WTC11 (cell line): ENCODE results near the gene KIF2C. TPM values are rescaled to one million over a fixed set of nuclear protein-coding genes. Genes with fewer than 3 reads are reported as not detected.

Source experiments
- ATAC-seq: fragments of 200-7000 bp; cut with Tn5 transposase; 2 replicates; pipeline ENCODE4 v1.10.0; 2021; ENCODE audit warnings: mild to moderate bottlenecking, moderate library complexity
- CTCF ChIA-PET: fragments of 300-600 bp; sonication (Branson Sonifier 250); formaldehyde crosslinking; loops from one replicate; lab custom pipeline; 2021; ENCODE audit warnings: antibody characterized with exemption; lab: Charles Lee
- POLR2A ChIA-PET: fragments of 350-600 bp; sonication (Branson Sonifier 250); formaldehyde crosslinking; loops from one replicate; lab custom pipeline; 2021; ENCODE audit warnings: antibody characterized with exemption; lab: Charles Lee
- DNase-seq: peaks from one replicate; pipeline ENCODE4 v3.0.0; 2021; ENCODE audit warnings: low spot score
- H3K27ac Mint-ChIP-seq: 2 replicates; pipeline ENCODE4 v1.8.0; 2021; ENCODE audit warnings: mixed read lengths
- H3K27me3 Mint-ChIP-seq: 2 replicates; pipeline ENCODE4 v1.8.0; 2021; ENCODE audit warnings: low read depth, mild to moderate bottlenecking, moderate library complexity, mixed read lengths
- H3K36me3 Mint-ChIP-seq: 2 replicates; pipeline ENCODE4 v1.8.0; 2021; ENCODE audit warnings: mixed read lengths
- H3K4me1 Mint-ChIP-seq: 2 replicates; pipeline ENCODE4 v1.8.0; 2022; ENCODE audit warnings: mixed read lengths
- H3K4me3 Mint-ChIP-seq: 2 replicates; pipeline ENCODE4 v1.8.0; 2021; ENCODE audit warnings: mild to moderate bottlenecking, moderate library complexity, mixed read lengths
- H3K9me3 Mint-ChIP-seq: 2 replicates; pipeline ENCODE4 v1.8.0; 2021; ENCODE audit warnings: mixed read lengths
- CREB1 ChIP-seq: sonication (generic); formaldehyde crosslinking; IDR thresholded peaks from 2 replicates; pipeline ENCODE4 v1.8.0; 2023; ENCODE audit warnings: mild to moderate bottlenecking, missing genetic modification reagents
- CREM ChIP-seq: sonication (generic); formaldehyde crosslinking; IDR thresholded peaks from 2 replicates; pipeline ENCODE4 v1.8.1; 2022; ENCODE audit warnings: mild to moderate bottlenecking, missing genetic modification reagents, moderate library complexity
- GABPB1 ChIP-seq: sonication (generic); formaldehyde crosslinking; IDR thresholded peaks from 2 replicates; pipeline ENCODE4 v1.8.1; 2023; ENCODE audit warnings: mild to moderate bottlenecking, missing genetic modification reagents
- PRRX2 ChIP-seq: fragments of 250-450 bp; sonication (Bioruptor Pico); IDR thresholded peaks from 2 replicates; pipeline ENCODE4 v1.8.0; 2021; ENCODE audit warnings: mild to moderate bottlenecking
- TEAD4 ChIP-seq: sonication (generic); formaldehyde crosslinking; IDR thresholded peaks from 2 replicates; pipeline ENCODE4 v1.8.0; 2022; ENCODE audit warnings: mild to moderate bottlenecking, missing genetic modification reagents
- USF1 ChIP-seq: sonication (generic); formaldehyde crosslinking; IDR thresholded peaks from 2 replicates; pipeline ENCODE4 v1.8.0; 2022; ENCODE audit warnings: mild to moderate bottlenecking, missing genetic modification reagents
- ZNF121 ChIP-seq: sonication (generic); formaldehyde crosslinking; IDR thresholded peaks from 2 replicates; pipeline ENCODE4 v1.8.0; 2023; ENCODE audit warnings: missing genetic modification reagents
- ZNF138 ChIP-seq: sonication (generic); formaldehyde crosslinking; conservative IDR thresholded peaks from 2 replicates; pipeline ENCODE4 v1.8.1; 2022; ENCODE audit warnings: mild to moderate bottlenecking, moderate library complexity, missing genetic modification reagents
- ZNF219 ChIP-seq: sonication (generic); formaldehyde crosslinking; IDR thresholded peaks from 2 replicates; pipeline ENCODE4 v1.8.0; 2023; ENCODE audit warnings: missing genetic modification reagents, mild to moderate bottlenecking, borderline replicate concordance
- ZNF232 ChIP-seq: sonication (generic); formaldehyde crosslinking; IDR thresholded peaks from 2 replicates; pipeline ENCODE4 v1.8.0; 2022; ENCODE audit warnings: mild to moderate bottlenecking, missing genetic modification reagents
- ZNF263 ChIP-seq: sonication (generic); formaldehyde crosslinking; IDR thresholded peaks from 2 replicates; pipeline ENCODE4 v1.8.1; 2022; ENCODE audit warnings: low read depth, mild to moderate bottlenecking, moderate library complexity, missing genetic modification reagents
- ZNF317 ChIP-seq: sonication (generic); formaldehyde crosslinking; IDR thresholded peaks from 2 replicates; pipeline ENCODE4 v1.8.1; 2023; ENCODE audit warnings: low read depth, mild to moderate bottlenecking, moderate library complexity, missing genetic modification reagents, borderline replicate concordance
- ZNF532 ChIP-seq: fragments of 250-450 bp; sonication (Bioruptor Pico); IDR thresholded peaks from 2 replicates; pipeline ENCODE4 v1.9.0; 2021; ENCODE audit warnings: mild to moderate bottlenecking, borderline replicate concordance
- total RNA-seq: library from RNA; stranded (reverse); gene quantifications from 3 replicates; pipeline ENCODE4 v1.2.3, GENCODE V29; 2021
- TF ChIP-seq, protein P1 (sequence below): sonication (generic); formaldehyde crosslinking; IDR thresholded peaks from 2 replicates; pipeline ENCODE4 v1.8.0; 2023; ENCODE audit warnings: mild to moderate bottlenecking, missing genetic modification reagents

The KIF2C gene
- total RNA-seq, 1 experiment from 2014 or later: 93.8 TPM

GRCh38 chr1:44717156-44717555, 22.5 kb upstream of the KIF2C start (continued):
- TF ChIP-seq TEAD4 (CRISPR knock-in tag): no peak
- no peak for TF ChIP-seq ZNF532
- TF ChIP-seq CREB1 (CRISPR knock-in tag): no peak
- TF ChIP-seq ZNF138: no peak
- no peak for TF ChIP-seq CREM
- TF ChIP-seq ZNF232: no peak
- TF ChIP-seq, protein P1, sequence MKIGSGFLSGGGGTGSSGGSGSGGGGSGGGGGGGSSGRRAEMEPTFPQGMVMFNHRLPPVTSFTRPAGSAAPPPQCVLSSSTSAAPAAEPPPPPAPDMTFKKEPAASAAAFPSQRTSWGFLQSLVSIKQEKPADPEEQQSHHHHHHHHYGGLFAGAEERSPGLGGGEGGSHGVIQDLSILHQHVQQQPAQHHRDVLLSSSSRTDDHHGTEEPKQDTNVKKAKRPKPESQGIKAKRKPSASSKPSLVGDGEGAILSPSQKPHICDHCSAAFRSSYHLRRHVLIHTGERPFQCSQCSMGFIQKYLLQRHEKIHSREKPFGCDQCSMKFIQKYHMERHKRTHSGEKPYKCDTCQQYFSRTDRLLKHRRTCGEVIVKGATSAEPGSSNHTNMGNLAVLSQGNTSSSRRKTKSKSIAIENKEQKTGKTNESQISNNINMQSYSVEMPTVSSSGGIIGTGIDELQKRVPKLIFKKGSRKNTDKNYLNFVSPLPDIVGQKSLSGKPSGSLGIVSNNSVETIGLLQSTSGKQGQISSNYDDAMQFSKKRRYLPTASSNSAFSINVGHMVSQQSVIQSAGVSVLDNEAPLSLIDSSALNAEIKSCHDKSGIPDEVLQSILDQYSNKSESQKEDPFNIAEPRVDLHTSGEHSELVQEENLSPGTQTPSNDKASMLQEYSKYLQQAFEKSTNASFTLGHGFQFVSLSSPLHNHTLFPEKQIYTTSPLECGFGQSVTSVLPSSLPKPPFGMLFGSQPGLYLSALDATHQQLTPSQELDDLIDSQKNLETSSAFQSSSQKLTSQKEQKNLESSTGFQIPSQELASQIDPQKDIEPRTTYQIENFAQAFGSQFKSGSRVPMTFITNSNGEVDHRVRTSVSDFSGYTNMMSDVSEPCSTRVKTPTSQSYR (CRISPR knock-in tag): no peak
- no peak for TF ChIP-seq ZNF219 (CRISPR knock-in tag)

DNA sequence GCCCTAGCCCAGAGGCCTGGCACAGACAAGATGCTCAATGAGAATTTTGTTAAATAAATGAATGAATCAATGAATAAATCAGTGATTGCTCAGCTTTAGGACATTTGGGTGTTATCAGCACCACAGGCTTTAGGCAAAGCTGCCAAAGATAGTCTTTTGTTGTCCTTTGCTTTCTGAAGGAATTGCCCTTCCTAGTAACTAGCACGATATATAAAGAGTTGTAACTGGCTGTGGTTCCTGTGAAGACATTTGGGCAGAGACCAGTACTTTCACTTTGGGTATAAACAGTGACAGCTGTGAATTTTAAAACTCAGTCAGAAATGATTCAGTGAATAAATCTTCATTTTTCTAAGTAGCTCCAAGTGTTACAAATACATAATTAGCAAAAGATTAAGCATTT, 22.0 kb upstream of the KIF2C start:
- Mint-ChIP-seq H3K36me3 (no peaks in the 10 kb centered on the region), H3K9me3 (no peaks in the 10 kb centered on the region), H3K27ac (no peak overlapping the region), H3K4me1 (peaks cover 4% of the 10 kb centered on the region; the same call in 1 of the 2 replicates), H3K27me3 (peaks cover 3% of the 10 kb centered on the region), H3K4me3 (no peak overlapping the region)
- DNase-seq (no peak), ATAC-seq (no peak)
- CTCF ChIA-PET: interaction anchor here (1.4 to 5.2 kb wide), 3 partner anchors 11 to 109 kb away, joined by 3 to 40 read pairs (median 7); partner anchors contain the start of gene RNU5D-1
- POLR2A ChIA-PET: no interaction called here
- TF ChIP-seq PRRX2 (CRISPR knock-in tag): no peak
- no peak for TF ChIP-seq ZNF263 (CRISPR knock-in tag)
- no peak for TF ChIP-seq ZNF317 (CRISPR knock-in tag)

DNA sequence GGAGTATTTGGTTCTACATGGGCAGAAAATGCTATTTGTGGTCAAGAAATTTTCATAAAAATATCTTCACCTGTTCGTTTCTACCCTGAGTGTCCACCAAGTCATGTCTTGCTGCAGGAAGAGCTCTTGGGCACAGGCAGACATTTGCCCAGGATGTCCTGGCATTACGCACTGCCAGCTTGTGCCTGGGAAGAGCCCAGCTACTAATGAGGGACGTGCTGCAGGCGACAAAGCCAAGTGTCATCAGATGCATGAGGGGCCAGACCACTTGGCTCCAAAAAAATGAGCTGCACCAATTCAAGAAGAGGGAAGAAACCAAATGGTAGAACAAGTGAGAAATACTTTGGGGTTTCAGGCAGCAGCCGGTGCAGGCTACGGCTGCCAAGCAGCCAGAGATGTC, 21.5 kb upstream of the KIF2C start:
- no peak overlapping the region for H3K4me3 Mint-ChIP-seq
- no peaks in the 10 kb centered on the region for H3K9me3 Mint-ChIP-seq
- CTCF ChIA-PET: interaction anchor here (0.6 to 5.2 kb wide), 5 partner anchors 9 to 216 kb away, joined by 3 to 40 read pairs (median 7); partner anchors contain the start of gene RNU5D-1

More for the DNA sequence above, 21.5 kb upstream of the KIF2C start:
- no peak for ATAC-seq
- H3K36me3 Mint-ChIP-seq: no peaks in the 10 kb centered on the region
- peaks cover 4% of the 10 kb centered on the region; the same call in 1 of the 2 replicates for H3K4me1 Mint-ChIP-seq
- POLR2A ChIA-PET: no interaction called here
- H3K27me3 Mint-ChIP-seq: peaks cover 3% of the 10 kb centered on the region
- TF ChIP-seq GABPB1 (CRISPR knock-in tag) (no peak), USF1 (no peak), ZNF121 (no peak)
- no peak for DNase-seq
- H3K27ac Mint-ChIP-seq: no peak overlapping the region
